Endothelial cell of hepatic sinusoid (primary cell): ENCODE data around the gene NNAT.

Source experiments
- in situ Hi-C: cut with HindIII; loops from 2 replicates; pipeline ENCODE4 v1.10.0; 2017; ENCODE audit warnings: low sequenced_read_pairs

NNAT gene

DNA sequence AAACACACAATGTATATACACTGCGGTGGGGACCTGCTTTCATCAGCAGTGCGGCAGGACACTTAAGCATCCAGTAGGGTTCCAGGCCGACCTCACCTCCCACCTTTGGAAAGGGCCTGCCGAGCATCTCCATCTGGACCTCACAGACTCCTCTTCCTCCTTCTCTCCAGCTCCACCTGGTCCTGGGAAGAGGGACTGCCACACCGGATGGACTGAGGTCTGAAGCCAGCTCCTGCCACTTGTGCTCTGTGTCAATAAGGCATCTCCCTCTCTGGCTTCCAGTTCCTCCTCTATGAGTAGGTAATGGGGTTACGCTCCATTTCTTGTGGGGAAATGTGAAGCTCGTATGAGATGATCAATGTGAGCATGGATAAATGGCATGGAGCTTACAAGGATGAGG is 19.1 kb upstream of the NNAT start:
- in situ Hi-C loops, result loop anchor here (25.0 kb wide), 1 partner anchor 240 kb away; the partner anchor contains the start of gene GHRH

DNA sequence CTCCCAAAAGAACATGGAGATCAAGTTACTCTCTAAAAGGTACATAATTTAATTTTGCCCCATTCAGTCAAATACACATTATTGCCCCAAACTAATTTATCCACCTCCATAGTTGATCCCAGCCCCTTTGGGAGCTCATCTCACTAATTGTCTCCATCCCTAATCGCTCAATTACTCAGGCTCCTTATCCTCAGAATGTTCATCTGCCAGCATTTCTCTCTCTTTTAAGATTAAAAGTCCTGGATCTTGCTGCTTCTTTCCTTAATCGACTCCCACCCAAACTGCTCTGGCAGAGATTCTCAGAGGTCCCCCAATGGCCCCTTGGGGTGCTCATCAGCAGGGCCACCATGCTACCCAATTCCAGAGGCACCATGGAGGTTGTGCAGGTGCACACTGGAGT is 18.4 kb upstream of the NNAT start:
- in situ Hi-C loops, result loop anchor here (25.0 kb wide), 1 partner anchor 240 kb away; the partner anchor contains the start of gene GHRH

DNA sequence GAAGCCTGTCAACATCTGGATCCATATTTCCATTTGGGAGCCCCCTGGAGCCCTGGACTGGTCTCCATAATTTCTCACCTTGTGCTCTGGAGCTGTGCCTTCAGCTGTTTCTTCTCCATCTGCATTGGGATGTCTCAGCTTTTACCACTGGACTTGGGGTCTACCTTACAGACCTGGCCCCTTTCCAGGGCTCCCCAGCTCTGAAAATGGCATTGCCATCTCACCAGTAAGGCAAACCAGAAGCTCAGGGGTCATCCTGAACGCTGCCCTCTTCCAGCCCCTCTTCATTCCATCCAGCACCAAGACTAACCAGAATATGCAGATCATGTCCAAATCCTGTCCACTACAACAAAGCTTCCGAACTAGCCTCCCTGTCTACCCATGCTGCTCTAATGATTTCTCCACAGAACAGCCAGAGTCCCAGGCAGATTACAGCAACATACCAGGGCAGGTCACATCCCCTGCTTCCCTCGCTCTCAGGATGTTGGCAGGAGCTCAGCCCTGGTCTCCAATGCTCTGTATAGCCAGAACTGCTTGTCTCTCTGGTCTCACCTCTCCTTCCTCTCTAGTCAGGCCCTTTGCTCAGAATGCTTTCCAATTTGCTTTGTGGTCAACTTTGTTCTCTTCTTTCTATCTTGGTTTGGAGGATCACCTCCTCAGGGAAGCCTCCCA is 17.7 kb upstream of the NNAT start:
- in situ Hi-C loops, result loop anchor here (25.0 kb wide), 1 partner anchor 241 kb away; the partner anchor contains the start of gene GHRH

DNA sequence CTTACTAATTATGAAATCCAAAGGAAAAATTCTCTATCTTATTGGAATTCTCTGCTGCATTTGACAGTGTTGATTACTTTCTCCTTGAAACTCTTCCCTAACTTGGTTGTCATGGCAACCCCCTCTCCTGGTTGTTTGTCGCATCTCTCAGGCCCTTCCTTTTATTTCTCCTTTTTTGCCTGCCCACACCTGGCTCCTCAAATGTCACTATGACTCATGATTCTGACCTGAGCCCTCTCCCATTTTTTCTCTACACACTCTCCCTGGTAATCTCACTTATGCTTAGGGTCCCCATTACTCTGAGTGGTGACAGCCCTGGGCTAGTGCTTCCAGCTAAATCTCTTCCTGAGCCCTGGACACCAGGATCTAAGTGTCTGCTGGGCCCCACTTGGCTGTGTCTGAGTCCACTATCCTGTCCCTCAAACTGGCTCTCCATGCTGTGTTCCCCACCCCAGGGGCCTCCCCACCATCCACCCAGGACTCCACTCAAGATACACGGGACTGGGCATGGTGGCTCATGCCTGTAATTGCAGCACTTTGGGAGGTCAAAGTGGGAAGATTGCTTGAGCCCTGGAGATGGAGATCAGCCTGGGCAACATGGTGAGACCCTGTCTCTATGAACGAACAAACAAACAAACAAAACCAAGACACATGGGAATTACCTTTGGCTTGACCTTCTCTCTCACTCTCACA is 16.5 kb upstream of the NNAT start:
- in situ Hi-C loops, result loop anchor here (25.0 kb wide), 1 partner anchor 242 kb away; the partner anchor contains the start of gene GHRH

DNA sequence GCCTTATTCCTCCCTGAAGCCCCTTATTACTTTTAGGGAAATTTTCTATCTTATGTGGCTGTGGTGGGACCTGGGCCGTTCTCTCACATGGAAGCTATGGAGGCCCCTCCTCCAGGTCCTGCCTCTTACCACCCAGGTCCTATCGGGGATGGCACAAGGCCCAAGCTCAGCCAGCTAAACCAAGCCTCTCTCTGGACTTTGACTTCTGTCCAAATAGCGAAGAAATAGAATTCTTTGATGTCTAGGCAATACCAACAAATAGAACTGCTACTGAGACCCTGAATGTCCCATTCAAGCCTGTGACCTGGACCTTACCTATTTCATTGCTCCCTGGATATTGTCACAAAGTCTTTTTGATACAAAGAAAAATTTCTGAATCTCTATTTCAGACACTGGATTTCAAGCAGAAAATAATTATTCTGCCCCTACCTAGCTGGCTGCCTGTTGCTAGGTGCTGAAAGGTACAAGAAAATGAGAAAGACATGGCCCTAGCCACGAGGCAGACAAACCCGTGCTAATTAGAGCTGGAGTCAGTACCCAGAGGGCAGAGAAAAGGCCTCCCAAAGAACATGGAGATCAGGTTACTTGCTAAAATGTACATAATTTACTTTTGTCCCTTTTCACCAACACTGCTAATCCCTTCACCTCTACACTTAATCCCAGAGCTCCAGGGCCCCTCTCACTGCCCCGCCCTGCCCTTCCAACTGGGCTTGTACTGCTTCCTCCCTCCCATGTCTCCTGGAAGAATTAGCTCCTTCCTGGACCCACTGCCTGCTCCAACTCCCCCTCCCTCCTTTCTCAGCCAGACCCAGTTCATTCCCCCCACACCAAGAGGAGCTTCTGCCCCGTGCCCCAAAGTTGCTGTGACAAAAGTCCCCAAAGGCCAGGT is 15.5 kb upstream of the NNAT start:
- in situ Hi-C loops, result loop anchor here (25.0 kb wide), 1 partner anchor 243 kb away; the partner anchor contains the start of gene GHRH

DNA sequence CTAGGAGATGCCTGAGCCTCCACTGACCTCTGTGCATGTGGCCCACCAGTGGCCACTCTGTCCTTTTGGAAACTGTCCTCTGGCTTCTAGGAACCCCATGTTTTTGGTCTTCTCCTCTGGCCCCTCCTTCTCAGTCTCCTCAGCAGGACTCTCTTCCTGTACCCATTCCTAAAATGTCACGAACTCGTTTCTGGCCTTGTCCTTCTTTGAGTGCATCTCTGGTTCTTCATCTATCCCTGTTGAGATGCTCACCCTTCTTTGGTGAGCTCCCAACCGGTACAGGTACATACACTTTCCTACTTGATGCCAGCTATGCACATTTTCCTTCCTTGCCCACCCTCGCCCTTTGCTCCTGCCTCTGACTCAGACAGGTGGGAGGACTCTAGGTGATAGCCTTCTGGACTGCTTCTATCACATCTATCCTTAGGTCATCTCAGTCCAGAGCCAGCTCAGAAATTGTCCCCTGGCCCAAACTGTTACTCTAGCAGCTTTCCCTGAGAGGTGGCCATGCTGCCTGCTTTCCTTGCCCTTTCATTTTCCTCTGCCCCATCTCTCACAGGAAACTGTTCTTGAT is 14.8 kb upstream of the NNAT start:
- in situ Hi-C loops, result loop anchor here (25.0 kb wide), 1 partner anchor 244 kb away; the partner anchor contains the start of gene GHRH

DNA sequence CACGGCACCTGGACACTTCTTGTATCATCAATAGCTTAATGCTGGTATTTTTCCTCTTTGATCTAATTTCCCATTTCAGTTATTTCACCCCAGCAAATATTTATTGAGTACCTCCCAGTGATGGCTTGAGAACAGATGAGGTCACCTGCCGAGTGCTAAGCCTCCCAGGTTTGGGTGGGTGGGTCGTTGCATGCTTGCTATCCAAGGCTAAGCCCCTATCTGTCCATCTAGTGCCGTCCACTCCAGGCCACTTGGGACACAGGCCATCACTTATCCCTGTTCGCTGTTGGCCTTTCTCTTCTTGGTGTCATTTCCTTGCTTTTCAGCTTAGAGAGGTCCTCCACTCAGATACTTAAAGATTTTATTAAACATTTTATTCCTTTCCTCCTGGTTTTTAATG is 10.8 kb upstream of the NNAT start:
- in situ Hi-C loops, result loop anchor here (25.0 kb wide), 1 partner anchor 248 kb away; the partner anchor contains the start of gene GHRH

DNA sequence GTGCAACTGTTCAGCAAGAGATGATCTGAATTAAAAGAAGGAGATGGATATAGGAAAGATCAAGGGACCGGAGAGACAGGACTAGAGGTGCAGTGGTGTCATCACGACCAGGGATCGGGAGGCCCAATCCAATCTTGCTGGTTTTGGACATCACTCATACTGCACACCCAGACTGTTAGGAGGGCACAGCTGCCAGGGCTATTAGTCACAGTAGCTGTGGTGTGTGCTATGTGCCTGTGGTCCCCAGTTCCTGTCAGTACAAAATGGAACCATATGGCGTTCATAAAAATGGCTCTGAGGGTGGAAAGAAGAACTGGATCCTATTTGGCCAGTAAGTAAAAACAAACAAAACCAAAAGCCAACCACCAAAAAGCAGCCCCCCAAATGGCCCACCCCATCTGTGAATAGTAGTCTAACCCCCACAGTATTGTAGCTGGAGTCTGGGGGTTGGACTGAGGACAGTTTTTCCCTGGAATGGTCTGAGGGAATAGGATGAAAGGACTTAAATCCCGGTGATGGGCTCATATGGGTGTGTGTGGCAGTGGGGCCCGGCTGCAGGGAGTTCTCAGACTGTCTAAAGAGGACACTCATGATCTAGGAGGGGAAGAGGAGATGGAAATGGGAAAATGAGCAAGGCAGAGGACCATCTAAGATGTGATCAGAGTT is 9.3 kb upstream of the NNAT start:
- in situ Hi-C loops, result loop anchor here (25.0 kb wide), 1 partner anchor 249 kb away; the partner anchor contains the start of gene GHRH

DNA sequence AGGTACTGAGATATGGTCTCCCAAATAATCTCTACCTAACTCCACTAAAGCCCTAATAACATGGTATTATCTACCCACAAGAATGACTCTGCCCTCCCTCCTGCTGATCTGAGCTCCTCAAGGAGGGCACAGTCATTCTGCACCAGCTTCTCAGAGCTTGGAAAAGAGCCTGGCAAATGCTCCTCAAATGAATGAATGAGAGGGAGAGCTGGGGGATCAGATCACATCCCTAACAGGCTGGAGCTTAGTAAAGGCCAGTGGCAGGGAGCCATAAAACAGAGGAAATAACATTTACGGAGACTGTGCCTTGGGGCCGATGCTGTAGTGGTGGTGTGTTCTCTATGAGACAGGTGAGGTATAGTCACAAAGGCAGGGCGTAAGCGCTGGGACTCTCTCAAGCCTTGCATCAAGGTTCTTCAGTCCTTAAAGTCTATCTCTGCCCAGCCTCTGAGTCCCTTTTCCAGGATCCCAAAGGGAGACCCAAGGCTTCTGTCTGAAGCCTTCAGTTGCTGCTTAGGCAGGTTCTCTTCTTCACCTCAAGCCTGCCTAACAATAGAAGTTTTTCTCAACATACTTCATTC is 7.2 kb upstream of the NNAT start:
- in situ Hi-C loops, result loop anchor here (25.0 kb wide), 1 partner anchor 252 kb away; the partner anchor contains the start of gene GHRH

DNA sequence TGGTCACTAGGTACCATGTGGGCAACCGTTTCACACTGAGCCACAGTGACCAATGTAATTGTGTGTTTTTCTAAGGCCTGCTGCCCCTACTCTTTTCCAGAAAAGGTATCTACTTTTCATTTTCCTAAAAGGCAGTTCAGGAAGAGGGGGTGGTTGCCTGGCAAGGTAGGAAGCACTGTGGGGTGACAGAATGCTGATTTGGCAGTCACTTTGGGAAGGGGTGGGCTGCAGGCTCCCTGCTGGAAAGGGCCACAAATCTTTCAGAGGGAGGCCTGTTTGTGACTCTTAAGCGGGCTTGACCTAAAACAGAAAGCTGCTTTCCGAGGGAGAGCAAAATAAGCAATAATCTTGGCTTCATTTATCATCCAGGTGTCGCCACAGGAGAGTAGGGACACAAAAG is 5.2 kb upstream of the NNAT start:
- in situ Hi-C loops, result loop anchor here (25.0 kb wide), 1 partner anchor 254 kb away; the partner anchor contains the start of gene GHRH

DNA sequence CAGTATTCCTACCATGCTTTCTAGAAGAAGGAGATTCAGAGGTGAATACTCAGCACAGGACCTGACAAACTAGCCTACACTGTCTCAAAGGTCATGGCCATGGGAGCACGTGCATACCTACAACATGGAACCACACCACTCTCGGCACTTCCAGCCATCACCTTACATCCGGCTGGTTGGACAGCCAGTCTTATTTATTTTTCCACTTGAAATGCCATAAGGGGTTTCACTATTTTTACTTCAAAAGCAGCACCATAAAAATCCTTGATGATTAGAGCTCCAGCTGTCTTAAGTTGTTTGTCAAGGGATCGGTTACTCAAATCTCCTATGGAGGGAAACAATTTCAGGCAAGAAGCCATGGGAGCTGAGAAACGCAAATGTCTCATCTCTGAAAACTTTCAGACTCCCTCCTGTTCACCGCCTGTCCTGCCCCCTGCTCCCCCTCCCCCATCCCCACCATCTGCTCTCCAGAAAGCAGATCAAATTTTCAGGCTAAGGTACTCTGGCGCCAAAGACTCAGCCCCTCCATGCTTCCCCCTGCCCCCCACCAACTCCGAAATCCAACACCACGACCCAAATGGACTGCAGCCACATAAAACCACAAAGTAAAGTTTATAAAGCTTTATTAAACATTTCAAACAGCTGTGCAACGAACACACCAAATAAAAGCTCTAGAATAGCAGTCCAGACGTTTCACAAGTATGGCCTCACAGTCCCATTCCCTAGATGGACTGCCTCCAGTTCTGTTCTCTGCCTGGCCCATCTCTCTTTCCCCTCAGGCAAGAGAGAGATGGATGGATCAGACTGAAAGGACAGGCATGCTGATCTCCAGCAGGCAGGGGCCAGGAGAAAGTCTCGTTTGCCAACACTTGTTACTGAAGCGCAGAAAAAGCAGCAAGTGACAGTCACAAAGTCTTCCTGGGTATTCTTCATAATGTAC is 4.0 kb upstream of the NNAT start:
- in situ Hi-C loops, result loop anchor here (25.0 kb wide), 1 partner anchor 255 kb away; the partner anchor contains the start of gene GHRH

DNA sequence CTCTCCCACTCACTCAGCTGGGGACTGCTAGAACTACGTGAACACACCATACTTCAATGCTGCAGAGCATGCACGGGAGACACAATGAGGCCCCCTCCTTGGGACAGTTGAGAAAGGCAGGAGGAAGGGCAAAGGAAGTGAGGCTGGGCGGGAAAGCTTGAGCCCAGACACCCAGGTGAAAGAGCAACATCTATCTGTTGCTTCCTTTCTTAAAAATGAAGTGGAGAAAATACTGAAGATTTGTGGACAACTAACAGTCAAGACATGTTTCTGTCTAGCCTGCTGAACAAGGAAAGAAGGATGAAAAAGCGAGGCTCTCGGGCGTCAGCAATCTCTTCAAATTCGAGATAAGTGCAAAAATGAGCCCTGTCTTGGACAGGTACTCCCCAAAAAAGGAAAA is 3.0 kb upstream of the NNAT start:
- in situ Hi-C loops, result loop anchor here (25.0 kb wide), 1 partner anchor 256 kb away; the partner anchor contains the start of gene GHRH

DNA sequence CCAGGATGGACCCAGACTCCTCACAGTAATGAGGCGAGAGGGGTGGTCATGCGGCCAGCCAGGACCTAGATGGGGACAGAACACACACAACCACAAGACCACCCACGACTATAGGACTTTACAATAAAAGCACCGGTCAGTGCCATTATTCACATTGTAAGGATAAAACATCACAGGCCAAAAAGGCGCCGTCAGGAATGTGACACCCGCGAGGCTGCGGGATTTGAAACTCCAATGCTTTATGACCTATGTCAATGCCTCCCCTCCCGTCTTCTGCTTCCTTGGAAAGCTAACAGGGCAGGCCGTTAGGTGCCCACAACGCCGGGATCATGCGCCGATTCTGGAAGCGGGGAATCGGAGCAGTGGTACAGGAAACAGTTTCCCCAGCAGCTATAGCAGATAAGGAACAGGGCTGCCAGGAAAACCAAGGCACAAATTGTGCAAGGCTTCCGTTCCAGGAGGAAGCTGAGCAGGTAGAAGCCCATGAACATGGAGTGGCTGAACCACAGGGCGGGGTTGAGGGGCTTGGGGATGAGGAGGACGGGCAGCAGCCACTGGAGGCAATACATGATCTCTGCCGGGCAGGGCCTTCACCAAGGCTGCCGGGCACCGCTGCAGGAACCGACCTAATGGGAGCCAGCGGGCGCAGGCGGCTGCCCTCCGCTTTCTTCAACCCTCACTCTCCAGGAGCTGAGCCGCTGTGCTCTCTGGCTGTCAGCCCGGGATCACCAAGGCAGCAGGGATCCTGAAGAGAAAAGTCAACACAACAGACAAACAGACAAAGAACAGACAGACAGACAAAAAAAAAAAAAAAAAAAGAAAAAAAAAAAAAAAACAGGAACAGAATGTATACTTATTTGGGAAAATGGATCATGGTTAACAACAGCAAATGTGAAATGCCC is 2.2 kb upstream of the NNAT start:
- in situ Hi-C loops, result loop anchor here (25.0 kb wide), 1 partner anchor 257 kb away; the partner anchor contains the start of gene GHRH

DNA sequence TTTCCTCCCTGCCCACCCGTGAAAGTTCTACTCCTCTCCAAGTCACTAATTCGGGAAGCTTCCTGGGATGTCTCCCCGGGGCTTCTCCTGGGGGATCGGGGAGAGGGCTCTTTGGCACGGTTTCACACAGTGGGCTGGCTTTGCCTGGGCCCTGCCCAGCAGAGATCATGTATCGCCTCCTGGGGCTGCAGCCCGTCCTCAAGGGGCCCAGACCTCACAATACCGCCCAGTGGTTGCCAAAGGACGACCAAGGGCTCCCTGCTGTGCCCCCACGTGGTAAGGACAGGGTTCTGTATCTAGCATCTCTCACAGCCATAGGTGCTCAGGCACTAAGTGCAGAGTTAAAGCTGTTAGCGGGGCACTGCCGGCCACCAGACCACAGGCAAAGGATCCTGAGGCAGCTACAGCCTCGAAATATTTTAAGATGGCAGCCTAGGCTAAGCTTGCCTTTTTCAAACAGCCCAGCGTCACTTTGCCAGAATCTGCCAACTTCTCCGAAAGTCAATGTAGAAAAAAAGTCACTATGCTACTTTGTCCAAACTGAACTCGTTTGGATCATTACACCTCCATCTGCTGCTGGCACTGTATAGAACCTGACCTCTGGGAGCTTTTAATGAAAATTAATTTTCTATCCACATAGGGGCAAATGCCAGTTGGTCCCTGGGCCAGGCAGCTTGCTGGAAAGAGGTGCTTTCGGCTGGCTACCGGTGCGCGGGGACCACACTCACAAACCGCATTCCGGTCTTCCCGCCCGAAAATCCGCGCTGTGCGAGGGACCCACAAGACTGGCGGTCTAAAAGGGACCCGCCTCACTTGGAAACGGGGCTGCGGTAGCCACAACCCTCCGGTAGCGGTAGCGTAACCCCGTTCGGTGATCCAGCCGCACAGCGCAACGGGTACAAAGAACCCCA is 1.3 kb upstream of the NNAT start:
- in situ Hi-C loops, result loop anchor here (5.0 to 25.0 kb wide), 2 partner anchors 77 to 257 kb away; partner anchors contain the start of gene GHRH

DNA sequence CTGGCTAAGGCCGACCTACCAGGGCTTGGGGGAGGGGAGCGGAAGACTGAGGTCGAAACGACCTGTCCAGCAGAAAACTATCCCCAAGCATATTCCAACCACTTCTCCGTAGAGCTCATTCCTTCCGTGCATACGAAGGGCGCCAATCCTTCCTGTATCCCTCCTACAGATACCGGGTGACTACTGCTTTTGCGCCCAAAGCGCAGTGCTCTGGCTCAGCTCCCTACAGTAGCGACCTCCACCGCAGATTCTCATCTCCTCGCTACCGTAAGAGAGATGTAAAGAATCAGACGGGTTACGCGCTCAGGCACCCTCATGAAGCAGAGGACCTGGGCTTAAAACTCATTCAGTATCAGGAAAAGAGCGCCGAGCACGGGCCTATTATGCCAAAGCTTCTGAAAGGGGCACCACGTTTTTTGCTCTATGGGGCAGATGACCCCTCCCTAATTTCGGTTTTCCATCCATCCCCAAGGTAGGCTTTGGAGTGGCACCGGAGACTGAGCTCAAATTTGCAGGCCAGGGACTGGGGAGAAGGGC is 563 bp upstream of the NNAT start:
- in situ Hi-C loops, result loop anchor here (5.0 to 25.0 kb wide), 2 partner anchors 78 to 258 kb away; partner anchors contain the start of gene GHRH
